Panc1 (cell line): ENCODE data around the gene SLC35A2.

ENCODE experiments used
- CTCF ChIP-seq: fragments of 450-650 bp; IDR thresholded peaks from 2 replicates; pipeline ENCODE4 v1.5.1; 2017; ENCODE audit warnings: mild to moderate bottlenecking
- POLR2AphosphoS5 ChIP-seq: IDR thresholded peaks from 2 replicates; pipeline ENCODE4 v1.6.1; 2012; ENCODE audit warnings: mild to moderate bottlenecking, low read depth, low read length, moderate library complexity

- no peak for TF ChIP-seq CTCF
- TF ChIP-seq POLR2AphosphoS5 = no peak
These were observed 16.6 kb downstream of the SLC35A2 start for GRCh38 chrX:48894891-48895290.
